Measurements from ENCODE around the gene TMEM205. TPM values are rescaled to one million over a fixed set of nuclear protein-coding genes. Genes with fewer than 3 reads are reported as not detected.
"Not testable (repeated sequence)": the region's sequence is repeated elsewhere in the genome, so short reads cannot be mapped to it uniquely, and the experiment has no call there.

The TMEM205 gene
- total RNA-seq, 1 experiment from 2014 or later = 224 TPM

DNA sequence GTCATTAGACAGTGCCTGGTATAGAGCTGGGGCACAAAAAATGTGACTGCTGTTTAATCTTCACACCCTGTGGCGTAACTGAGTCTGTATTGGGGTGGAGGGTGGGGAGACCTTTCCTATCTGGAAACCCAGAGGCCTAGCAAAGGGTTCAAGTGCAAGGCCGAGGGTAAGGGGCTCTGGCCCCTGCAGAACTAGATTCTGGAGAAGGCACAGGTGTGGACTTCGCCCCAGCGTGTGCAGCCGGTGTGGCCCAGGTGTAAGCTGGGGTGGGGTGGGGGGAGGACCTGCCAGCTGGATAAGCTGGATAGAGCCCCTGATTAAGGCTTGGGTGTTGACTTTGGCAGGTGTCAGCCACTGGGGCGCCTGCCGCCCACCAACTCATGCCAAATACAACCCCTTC, 7.9 kb downstream of the TMEM205 start:
- DNase-seq = no peak
- H3K79me2 ChIP-seq (ENCODE audit: low read length) = peaks cover 23% of the 10 kb centered on the region
- no peaks in the 10 kb centered on the region for H3K27me3 ChIP-seq (ENCODE audit: low read length)
- no peak overlapping the region for H2AFZ ChIP-seq (ENCODE audit: low read length)
- peak overlapping the region; percentile 97 for H3K4me2 ChIP-seq (ENCODE audit: low read length)
- POLR2A ChIA-PET (ENCODE audit: unreplicated experiment) = no interaction called here
- H3K4me1 ChIP-seq (ENCODE audit: insufficient read depth, low read length) = peaks cover 16% of the 10 kb centered on the region
- intact Hi-C loops (cut with micrococcal nuclease) = no loop called here
- peak overlapping the region; percentile 89 for H3K4me3 ChIP-seq (ENCODE audit: low read length)
- H3K9me3 ChIP-seq (ENCODE audit: low read length) = no peaks in the 10 kb centered on the region
- no peak overlapping the region for H3K27ac ChIP-seq (ENCODE audit: low read length)
- TF ChIP-seq EZH2 (IDR thresholded peaks at IDR 0.05; ENCODE audit: low read length, unreplicated experiment) (no peak), EZH2phosphoT487 (IDR thresholded peaks at IDR 0.05; ENCODE audit: borderline replicate concordance, low read length) (no peak)
- TF ChIP-seq, protein P1, sequence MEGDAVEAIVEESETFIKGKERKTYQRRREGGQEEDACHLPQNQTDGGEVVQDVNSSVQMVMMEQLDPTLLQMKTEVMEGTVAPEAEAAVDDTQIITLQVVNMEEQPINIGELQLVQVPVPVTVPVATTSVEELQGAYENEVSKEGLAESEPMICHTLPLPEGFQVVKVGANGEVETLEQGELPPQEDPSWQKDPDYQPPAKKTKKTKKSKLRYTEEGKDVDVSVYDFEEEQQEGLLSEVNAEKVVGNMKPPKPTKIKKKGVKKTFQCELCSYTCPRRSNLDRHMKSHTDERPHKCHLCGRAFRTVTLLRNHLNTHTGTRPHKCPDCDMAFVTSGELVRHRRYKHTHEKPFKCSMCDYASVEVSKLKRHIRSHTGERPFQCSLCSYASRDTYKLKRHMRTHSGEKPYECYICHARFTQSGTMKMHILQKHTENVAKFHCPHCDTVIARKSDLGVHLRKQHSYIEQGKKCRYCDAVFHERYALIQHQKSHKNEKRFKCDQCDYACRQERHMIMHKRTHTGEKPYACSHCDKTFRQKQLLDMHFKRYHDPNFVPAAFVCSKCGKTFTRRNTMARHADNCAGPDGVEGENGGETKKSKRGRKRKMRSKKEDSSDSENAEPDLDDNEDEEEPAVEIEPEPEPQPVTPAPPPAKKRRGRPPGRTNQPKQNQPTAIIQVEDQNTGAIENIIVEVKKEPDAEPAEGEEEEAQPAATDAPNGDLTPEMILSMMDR (conservative IDR thresholded peaks at IDR 0.05; ENCODE audit: low read depth, low read length) = no peak
- peaks cover 29% of the 10 kb centered on the region for H3K36me3 ChIP-seq (ENCODE audit: low read depth, low read length)
- H3K9ac ChIP-seq (ENCODE audit: low read length) = peak overlapping the region; percentile 80; the same call in 1 of the 2 replicates
- no peaks in the 10 kb centered on the region for H4K20me1 ChIP-seq (ENCODE audit: low read length)
- CTCF ChIA-PET = interaction anchor here (0.6 kb wide), 2 partner anchors 44 to 119 kb away, joined by 4 read pairs; no protein-coding TSS in a partner anchor
- H3F3A ChIP-seq (ENCODE audit: low read length, unreplicated experiment) = no peaks in the 10 kb centered on the region
- no peaks in the 10 kb centered on the region for H3K9me2 ChIP-seq (replicated peaks; ENCODE audit: low read length)
- BruUV-seq (replicated peaks) = no TSS peak
- no peak for ATAC-seq

DNA sequence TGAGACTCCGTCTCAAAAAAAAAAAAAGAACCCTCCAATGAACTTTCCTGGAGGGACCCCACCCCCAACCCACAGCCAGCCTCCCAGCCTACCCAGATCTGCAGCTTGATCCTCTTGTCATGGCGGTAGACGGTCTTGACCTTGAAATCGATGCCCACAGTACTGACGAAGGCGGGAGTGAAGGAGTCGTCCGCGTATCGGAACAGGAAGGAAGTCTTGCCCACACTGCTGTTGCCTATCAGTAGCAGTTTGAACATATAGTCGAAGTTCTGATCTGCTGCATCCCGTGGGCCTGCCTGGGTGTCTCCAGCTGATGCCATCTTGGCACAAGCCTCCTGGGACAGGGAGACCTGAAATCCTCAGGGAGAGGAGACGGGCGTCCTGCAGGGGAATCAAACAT, 9.0 kb downstream of the TMEM205 start:
- H3F3A ChIP-seq (ENCODE audit: low read length, unreplicated experiment) = peaks cover 4% of the 10 kb centered on the region
- POLR2A ChIA-PET (ENCODE audit: unreplicated experiment) = no interaction called here
- no peak overlapping the region for H3K27ac ChIP-seq (ENCODE audit: low read length)
- H3K4me1 ChIP-seq (ENCODE audit: insufficient read depth, low read length) = peaks cover 16% of the 10 kb centered on the region
- TF ChIP-seq EZH2phosphoT487 (IDR thresholded peaks at IDR 0.05; ENCODE audit: borderline replicate concordance, low read length) (no peak), EZH2 (IDR thresholded peaks at IDR 0.05; ENCODE audit: low read length, unreplicated experiment) (no peak)
- TF ChIP-seq, protein P1 (conservative IDR thresholded peaks at IDR 0.05; ENCODE audit: low read depth, low read length) = no peak
- no TSS peak for BruUV-seq (replicated peaks)
- H3K4me3 ChIP-seq (ENCODE audit: low read length) = no peak overlapping the region
- H2AFZ ChIP-seq (ENCODE audit: low read length) = no peak overlapping the region
- H3K9me3 ChIP-seq (ENCODE audit: low read length) = no peaks in the 10 kb centered on the region
- H4K20me1 ChIP-seq (ENCODE audit: low read length) = no peaks in the 10 kb centered on the region
- H3K27me3 ChIP-seq (ENCODE audit: low read length) = no peaks in the 10 kb centered on the region
- ATAC-seq = no peak
- H3K9ac ChIP-seq (ENCODE audit: low read length) = no peak overlapping the region
- H3K36me3 ChIP-seq (ENCODE audit: low read depth, low read length) = peaks cover 36% of the 10 kb centered on the region
- no peak for DNase-seq
- H3K9me2 ChIP-seq (replicated peaks; ENCODE audit: low read length) = no peaks in the 10 kb centered on the region
- CTCF ChIA-PET = no interaction called here
- no peak overlapping the region for H3K4me2 ChIP-seq (ENCODE audit: low read length)
- intact Hi-C loops (cut with micrococcal nuclease) = no loop called here
- peaks cover 16% of the 10 kb centered on the region for H3K79me2 ChIP-seq (ENCODE audit: low read length)

DNA sequence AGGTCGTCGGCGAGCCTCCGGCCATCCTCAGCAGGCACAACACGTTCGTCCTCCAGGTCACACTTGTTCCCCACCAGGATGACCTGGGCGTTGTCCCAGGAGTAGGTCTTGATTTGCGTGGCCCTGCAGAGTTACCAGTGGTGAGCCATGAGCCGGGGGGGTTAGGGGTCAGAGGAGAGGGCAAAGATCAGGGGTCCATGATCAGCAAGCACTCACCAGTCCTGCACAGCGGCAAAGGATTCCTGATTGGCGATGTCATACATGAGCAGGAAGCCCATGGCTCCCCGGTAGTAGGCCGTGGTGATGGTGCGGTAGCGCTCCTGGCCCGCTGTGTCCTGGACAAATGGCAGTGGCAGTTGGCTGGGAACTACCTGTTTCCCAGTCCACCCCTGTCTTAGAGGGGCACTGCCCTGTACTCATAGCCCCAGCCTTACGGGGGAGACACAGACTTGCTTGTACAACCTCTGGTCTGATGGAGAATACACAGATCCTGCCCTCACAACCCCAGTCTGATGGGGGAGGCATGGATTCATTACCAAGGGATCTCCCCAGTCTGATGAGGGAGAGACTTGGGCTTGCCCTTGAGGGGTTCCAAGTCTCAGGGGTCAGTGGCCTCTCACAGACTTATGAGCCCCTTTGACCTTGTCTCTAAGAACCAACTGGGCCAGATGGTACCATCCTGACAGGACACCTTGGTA, 10.5 kb downstream of the TMEM205 start:
- intact Hi-C loops (cut with micrococcal nuclease) = no loop called here
- H3K36me3 ChIP-seq (ENCODE audit: low read depth, low read length) = peaks cover 30% of the 10 kb centered on the region
- H3K4me1 ChIP-seq (ENCODE audit: insufficient read depth, low read length) = peaks cover 16% of the 10 kb centered on the region
- ChIA-PET CTCF (no interaction called here), POLR2A (ENCODE audit: unreplicated experiment) (no interaction called here)
- DNase-seq = no peak
- no peak for ATAC-seq
- no TSS peak for BruUV-seq (replicated peaks)
- no peak overlapping the region for H3K4me3 ChIP-seq (ENCODE audit: low read length)
- H3K79me2 ChIP-seq (ENCODE audit: low read length) = peaks cover 16% of the 10 kb centered on the region
- H3K27me3 ChIP-seq (ENCODE audit: low read length) = no peaks in the 10 kb centered on the region
- H4K20me1 ChIP-seq (ENCODE audit: low read length) = no peaks in the 10 kb centered on the region
- H3K27ac ChIP-seq (ENCODE audit: low read length) = no peak overlapping the region
- no peak overlapping the region for H3K9ac ChIP-seq (ENCODE audit: low read length)
- H3K9me2 ChIP-seq (replicated peaks; ENCODE audit: low read length) = no peaks in the 10 kb centered on the region
- H2AFZ ChIP-seq (ENCODE audit: low read length) = no peak overlapping the region
- H3K4me2 ChIP-seq (ENCODE audit: low read length) = no peak overlapping the region
- peaks cover 4% of the 10 kb centered on the region for H3F3A ChIP-seq (ENCODE audit: low read length, unreplicated experiment)
- H3K9me3 ChIP-seq (ENCODE audit: low read length) = no peaks in the 10 kb centered on the region
- TF ChIP-seq, protein P1 (conservative IDR thresholded peaks at IDR 0.05; ENCODE audit: low read depth, low read length) = no peak
- TF ChIP-seq EZH2phosphoT487 (IDR thresholded peaks at IDR 0.05; ENCODE audit: borderline replicate concordance, low read length) (no peak), EZH2 (IDR thresholded peaks at IDR 0.05; ENCODE audit: low read length, unreplicated experiment) (no peak)

DNA sequence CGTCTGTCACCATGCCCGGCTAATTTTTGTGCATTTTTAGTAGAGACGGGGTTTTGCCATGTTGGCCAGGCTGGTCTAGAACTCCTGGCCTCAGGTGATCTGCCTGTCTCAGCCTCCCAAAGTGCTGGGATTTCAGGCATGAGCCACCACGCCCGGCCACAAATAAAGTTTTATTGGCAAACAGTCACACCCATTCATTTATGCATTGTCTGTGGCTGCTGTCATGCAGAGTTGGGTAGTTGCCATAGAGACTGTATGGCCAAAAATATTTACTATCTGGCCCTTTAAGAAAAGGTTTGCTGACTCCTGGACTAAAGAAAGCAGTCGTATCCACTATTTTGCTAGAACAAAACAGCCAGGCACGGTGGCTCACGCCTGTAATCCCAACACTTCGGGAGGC, 12.2 kb downstream of the TMEM205 start:
- H3K36me3 ChIP-seq (ENCODE audit: low read depth, low read length) = peaks cover 34% of the 10 kb centered on the region

More for the DNA sequence above, 12.2 kb downstream of the TMEM205 start:
- DNase-seq (peak; percentile 75), ATAC-seq (peak; percentile 67)
- H3K9me3 ChIP-seq (ENCODE audit: low read length); H3K4me3 ChIP-seq (ENCODE audit: low read length); H3K9me2 ChIP-seq (replicated peaks; ENCODE audit: low read length); H2AFZ ChIP-seq (ENCODE audit: low read length); BruUV-seq (replicated peaks); CTCF ChIA-PET; H3K27me3 ChIP-seq (ENCODE audit: low read length); H3K27ac ChIP-seq (ENCODE audit: low read length); H3K9ac ChIP-seq (ENCODE audit: low read length); POLR2A ChIA-PET (ENCODE audit: unreplicated experiment); H3K4me2 ChIP-seq (ENCODE audit: low read length); H3F3A ChIP-seq (ENCODE audit: low read length, unreplicated experiment); intact Hi-C loops (cut with micrococcal nuclease); H4K20me1 ChIP-seq (ENCODE audit: low read length): not testable (repeated sequence)
- Histone ChIP-seq H3K79me2 (ENCODE audit: low read length) (peaks cover 10% of the 10 kb centered on the region), H3K4me1 (ENCODE audit: insufficient read depth, low read length) (peaks cover 10% of the 10 kb centered on the region)
